A172 (cell line): Measurements from ENCODE around the gene ZPLD1. TPM values are rescaled to one million over a fixed set of nuclear protein-coding genes. Genes with fewer than 3 reads are reported as not detected.

Experiments
- DNase-seq: peaks from one replicate; pipeline ENCODE4 v3.0.0-alpha.2; 2015; ENCODE audit warnings: low spot score
- total RNA-seq: library from RNA; depleted of rRNA; stranded (reverse); fragments of >200 nt; shearing (Covaris generic); gene quantifications from 2 replicates; pipeline ENCODE4 v1.2.3, GENCODE V29; 2014; rRNA removed

The ZPLD1 gene
- total RNA-seq, result not detected in 2 replicates

DNA sequence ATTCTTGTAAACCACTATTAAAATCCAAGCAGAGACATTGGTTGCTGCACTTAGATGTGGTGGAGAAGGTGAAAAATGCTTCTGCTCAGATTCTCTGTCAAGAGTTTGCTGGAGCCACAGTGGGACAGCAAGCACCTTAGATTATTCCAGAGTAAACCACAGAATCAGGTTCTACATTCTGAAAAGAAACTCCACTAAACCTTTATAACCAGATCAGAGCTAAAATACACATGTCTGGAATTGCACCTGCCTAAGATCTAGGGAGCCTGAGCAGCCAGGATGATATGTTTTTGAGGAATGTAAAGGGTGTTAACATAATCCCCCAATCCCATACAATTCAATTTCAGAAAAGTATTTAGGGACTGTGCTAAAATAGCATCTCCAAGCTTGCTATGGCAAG is at the start of gene ZPLD1:
Gene ZPLD1 (plus strand): TSS at position 301 of the 400 bp plus-strand sequence. CDS start 3,473 bp downstream, outside the sequence.
- DNase-seq, result no peak

DNA sequence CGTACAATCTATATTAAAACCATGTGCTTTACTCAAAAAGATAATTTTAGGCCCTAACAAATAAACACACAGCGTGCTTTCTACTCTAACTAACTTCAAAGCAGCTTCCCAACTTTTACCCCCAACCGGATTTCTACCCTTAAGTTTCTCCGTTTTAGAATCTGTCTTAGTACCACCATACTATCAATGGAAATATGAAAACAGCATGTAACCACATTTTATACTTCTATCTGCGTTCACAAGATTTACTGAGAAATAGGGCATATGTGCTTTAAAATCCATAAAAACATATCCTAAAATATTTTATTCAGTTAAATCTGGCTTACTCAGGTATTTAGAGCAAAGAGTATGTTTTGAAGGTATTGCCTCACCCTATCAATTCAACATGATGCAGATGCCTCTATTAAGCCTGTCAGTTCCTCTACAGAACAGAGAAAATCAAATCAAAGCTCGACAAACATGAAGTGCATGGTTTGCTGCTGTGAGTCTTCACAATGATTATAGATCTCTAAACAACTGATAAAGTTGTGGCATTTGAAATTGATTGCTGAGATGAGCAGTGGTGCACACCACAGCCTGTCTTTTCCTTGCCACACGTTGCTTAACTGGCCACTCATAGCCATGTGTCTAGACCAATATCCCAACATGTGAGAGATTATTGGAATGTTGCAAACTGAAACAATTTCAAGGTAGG is 44.5 kb upstream of the ZPLD1 start:
- no peak for DNase-seq

DNA sequence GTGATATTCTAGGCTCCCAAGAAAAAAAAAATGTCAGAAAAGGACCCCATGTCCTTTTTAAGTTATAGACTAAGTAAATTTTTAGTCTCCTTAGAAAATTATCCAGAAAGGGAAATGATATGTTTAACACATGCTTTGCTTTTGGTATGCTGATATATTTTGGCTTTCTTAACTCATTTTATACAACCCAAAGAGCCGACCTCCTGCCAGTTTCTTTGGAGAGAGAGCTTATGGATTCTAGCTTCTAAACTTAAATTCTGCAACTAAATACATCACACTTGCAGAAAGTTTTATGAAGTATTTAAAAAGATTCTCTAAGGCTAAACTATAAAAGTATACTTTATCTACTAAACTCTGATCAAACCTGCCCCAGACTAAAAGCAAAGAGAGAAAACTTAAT is 43.9 kb upstream of the ZPLD1 start:
- no peak for DNase-seq

GRCh38 chr3:102391491-102391890 is 43.3 kb upstream of the ZPLD1 start:
- DNase-seq, result no peak

GRCh38 chr3:102394517-102394916 is 40.3 kb upstream of the ZPLD1 start:
- DNase-seq, result peak; percentile 12

DNA sequence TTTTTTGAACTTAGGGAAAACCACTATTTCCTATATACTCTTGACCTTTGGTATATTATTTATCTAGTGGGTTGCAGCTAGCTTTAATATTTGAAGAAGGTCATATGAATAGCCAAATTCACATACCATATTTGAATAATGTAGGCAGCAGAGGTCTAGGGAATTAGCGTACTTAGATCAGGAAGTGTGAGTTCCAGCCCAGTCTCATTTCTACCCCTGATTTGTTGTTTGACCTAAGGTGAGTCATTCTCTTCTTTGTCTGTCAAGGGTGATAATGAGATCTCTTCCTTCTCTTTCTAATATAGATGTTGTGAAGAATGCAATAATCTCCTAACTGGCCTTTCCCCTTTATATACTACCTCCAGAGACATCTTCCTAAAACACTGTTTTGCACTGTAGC is 36.6 kb upstream of the ZPLD1 start:
- DNase-seq, result no peak

- no peak for DNase-seq
Measured at GRCh38 chr3:102398666-102399065, 36.1 kb upstream of the ZPLD1 start.

GRCh38 chr3:102400142-102400541 is 34.7 kb upstream of the ZPLD1 start:
- DNase-seq, result peak; percentile 31

GRCh38 chr3:102400766-102401165 is 34.0 kb upstream of the ZPLD1 start:
- peak; percentile 89 for DNase-seq

- DNase-seq, result no peak
Measured at GRCh38 chr3:102410616-102411015, 24.2 kb upstream of the ZPLD1 start.

GRCh38 chr3:102415553-102415952 is 19.3 kb upstream of the ZPLD1 start:
- DNase-seq, result peak; percentile 24

DNA sequence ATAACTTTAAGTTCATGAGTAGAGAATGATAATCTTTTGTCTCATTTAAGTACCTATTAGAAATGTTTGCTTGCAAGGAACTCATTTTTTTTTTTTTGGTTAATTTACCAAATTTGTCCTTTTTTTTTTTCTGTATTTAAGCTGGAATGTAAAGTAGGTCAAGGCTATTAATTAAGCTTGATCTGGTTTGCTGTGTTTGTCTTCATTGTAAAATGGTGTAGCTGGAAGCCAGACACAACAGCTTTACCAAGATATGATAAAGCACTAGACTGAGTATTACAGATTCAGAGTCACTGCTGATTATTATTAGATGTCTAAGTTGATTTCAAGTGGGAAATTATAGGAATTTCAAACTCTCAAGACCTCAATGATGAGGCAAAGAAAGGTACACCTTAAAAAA is 15.0 kb upstream of the ZPLD1 start:
- DNase-seq, result no peak

GRCh38 chr3:102441832-102442231 is 7.0 kb downstream of the ZPLD1 start:
- DNase-seq, result no peak

DNA sequence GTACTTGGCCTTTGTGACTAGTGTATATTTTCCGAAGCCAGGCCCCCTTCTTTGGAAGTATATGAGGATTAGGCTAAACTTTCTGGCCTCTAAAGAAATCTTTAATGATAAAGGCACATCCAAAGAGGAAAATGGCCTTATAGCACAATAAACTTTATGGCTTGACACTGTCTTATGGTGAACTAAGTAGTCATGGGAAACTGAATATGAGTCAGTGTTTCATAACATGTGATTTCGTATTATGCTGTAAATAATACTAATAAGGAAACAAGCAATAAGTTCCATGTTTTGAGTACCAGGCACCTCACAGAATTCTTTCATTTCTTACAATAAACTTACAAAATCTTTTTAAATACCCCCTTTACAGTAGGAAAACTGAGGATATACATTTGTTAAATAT is 8.2 kb downstream of the ZPLD1 start:
- no peak for DNase-seq

DNA sequence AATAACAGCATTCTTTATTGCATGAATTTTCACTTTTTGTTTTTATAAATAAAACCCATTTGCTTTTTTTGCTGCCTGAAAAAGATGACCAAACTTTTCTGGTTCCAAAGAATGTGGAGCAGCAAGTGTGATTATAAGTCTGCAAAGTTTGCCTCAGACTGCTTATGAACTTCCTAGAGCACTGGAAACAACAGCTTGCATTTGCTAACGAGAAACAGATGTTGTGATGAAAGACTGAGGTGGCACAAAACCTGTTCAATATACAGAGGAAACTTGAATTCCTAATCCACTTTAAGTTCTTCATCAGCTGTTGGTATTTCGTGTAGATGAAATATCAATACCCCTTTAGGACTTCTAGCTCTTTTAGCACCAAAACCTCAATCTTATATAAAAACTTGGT is 9.3 kb downstream of the ZPLD1 start:
- DNase-seq, result no peak

DNA sequence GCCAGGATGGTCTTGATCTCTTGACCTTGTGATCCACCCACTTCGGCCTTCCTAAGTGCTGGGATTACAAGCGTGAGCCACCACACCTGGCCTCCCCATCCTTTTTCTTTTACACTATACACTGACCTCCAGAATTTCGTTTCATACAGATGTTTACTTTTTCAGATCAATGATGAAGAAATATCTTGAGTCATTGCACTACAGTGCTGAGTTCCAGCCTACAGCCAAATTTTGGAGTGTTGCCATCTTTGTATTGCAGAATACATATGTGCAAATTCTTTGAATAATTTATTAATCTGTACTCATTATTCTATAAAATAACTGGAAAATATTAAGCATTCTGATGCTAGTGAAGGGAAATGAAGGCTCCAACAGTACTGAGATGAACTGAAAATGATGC is 12.5 kb downstream of the ZPLD1 start:
- no peak for DNase-seq

- DNase-seq, result peak; percentile 83
Measured at GRCh38 chr3:102449341-102449740, 14.5 kb downstream of the ZPLD1 start.

DNA sequence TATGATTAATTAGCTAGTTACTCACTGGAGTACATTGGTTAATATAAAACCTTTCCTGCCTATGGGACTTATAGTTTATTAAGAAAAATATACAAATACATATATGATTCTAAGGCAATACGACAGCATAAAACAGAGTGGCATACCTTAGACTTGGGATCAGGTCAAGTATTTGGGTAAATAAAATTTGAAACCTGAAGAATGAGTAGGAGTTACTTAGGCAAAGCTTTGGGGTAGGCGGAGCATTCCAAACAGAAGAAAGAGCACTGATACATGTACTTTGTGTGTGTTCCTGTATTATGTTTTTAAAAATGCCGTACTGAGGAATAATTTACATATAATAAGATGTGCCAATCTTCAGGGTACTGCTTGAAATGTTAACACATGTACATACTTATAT is 15.1 kb downstream of the ZPLD1 start:
- no peak for DNase-seq

DNA sequence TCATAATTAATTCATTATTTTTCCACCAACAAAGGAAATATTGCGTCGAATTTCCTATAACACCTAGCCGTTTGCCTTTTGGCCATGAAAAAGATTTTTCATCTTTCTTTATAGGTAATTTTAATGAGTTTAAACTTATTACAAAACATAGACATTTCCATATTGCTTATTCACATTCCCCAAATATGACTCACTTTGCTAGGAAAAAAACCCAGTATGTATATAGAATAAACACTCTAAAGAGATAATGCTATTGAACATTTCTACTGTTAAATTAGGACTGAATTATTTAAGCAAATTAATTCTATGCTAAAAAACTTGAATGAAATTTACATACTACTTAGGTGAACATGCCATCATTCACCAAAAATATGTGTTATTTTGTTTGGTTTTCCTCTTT is 16.2 kb downstream of the ZPLD1 start:
- DNase-seq, result no peak

DNA sequence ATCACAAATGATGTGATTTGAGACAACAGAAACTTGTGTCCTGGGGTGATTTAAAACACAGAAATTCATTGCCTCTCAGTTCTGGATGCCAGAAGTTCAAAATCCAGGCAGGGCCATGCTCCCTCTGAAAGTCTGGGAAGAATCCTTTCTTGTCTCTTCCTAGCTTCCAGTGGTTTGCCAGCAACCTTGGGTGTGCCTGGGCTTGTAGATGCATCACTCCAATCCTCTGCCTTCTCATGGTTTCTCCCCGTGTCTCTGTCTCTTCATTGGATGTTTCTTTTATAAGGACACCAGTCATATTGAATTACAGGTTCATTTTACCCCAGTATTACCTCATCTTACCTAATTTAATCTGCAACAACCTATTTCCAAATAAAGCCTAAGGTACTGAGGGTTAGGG is 16.7 kb downstream of the ZPLD1 start:
- no peak for DNase-seq

GRCh38 chr3:102454181-102454580 is 19.4 kb downstream of the ZPLD1 start:
- DNase-seq, result no peak

- no peak for DNase-seq
Measured at GRCh38 chr3:102457644-102458043, 22.8 kb downstream of the ZPLD1 start.

DNA sequence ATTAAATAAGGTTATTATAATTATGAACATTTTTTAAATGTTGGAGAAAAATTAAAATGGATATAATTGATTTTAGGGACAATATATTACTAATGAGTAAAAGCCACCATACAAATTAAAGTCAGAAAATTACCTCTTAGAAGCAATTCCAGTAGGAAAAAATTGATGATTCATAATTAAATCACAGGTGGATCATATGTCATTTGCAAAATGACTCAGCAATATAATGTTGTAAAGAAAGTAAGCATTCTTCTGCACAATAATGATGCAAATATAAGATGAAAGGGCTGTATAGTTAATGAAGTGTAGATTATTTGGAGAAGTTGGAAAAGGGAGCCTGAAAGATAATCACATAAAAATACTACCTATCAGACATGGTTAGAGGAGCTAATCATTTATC is 25.8 kb downstream of the ZPLD1 start:
- DNase-seq, result no peak

- DNase-seq, result no peak
Measured at GRCh38 chr3:102464261-102464660, 29.4 kb downstream of the ZPLD1 start.
